DOHH2 (cell line): ENCODE results near the gene SHROOM3.

Source experiments
- H3F3A ChIP-seq: fragments of 200-600 bp; sonication (generic), shearing (Covaris generic); 2 replicates; pipeline ENCODE4 v1.6.0; 2016; ENCODE audit warnings: antibody characterized with exemption, mild to moderate bottlenecking; ENCODE audit not compliant: control insufficient read depth, insufficient read depth
- H3K27ac ChIP-seq: fragments of 200-600 bp; sonication (generic); 2 replicates; pipeline ENCODE4 v1.5.1; 2014; ENCODE audit warnings: low read depth, mild to moderate bottlenecking, low read length, moderate library complexity
- H3K27me3 ChIP-seq: fragments of 200-600 bp; sonication (generic); 2 replicates; pipeline ENCODE4 v1.6.1; 2014; ENCODE audit warnings: mild to moderate bottlenecking, low read length, mixed read lengths; ENCODE audit not compliant: control insufficient read depth
- H3K36me3 ChIP-seq: fragments of 200-600 bp; sonication (generic); 2 replicates; pipeline ENCODE4 v1.6.1; 2014; ENCODE audit warnings: mild to moderate bottlenecking, low read length, moderate library complexity, mixed read lengths; ENCODE audit not compliant: control insufficient read depth
- H3K4me1 ChIP-seq: fragments of 200-600 bp; sonication (generic); 2 replicates; pipeline ENCODE4 v1.6.1; 2014; ENCODE audit warnings: mild to moderate bottlenecking, low read length, mixed read lengths; ENCODE audit not compliant: control insufficient read depth
- H3K4me2 ChIP-seq: fragments of 200-600 bp; sonication (generic); 2 replicates; pipeline ENCODE4 v1.6.0; 2014; ENCODE audit warnings: mild to moderate bottlenecking, low read length, moderate library complexity
- H3K4me3 ChIP-seq: fragments of 200-600 bp; sonication (generic); 2 replicates; pipeline ENCODE4 v1.5.1; 2014; ENCODE audit warnings: mild to moderate bottlenecking, low read length, mixed read lengths
- H3K79me2 ChIP-seq: fragments of 200-600 bp; sonication (generic); 2 replicates; pipeline ENCODE4 v1.6.1; 2014; ENCODE audit warnings: mild to moderate bottlenecking, low read length, mixed read lengths; ENCODE audit not compliant: control insufficient read depth
- H3K9me2 ChIP-seq: fragments of 200-600 bp; sonication (generic); replicated peaks from 2 replicates; pipeline ENCODE4 v1.6.1; 2014; ENCODE audit warnings: mild to moderate bottlenecking, low read length, mixed read lengths; ENCODE audit not compliant: control insufficient read depth
- H3K9me3 ChIP-seq: fragments of 200-600 bp; sonication (generic); 2 replicates; pipeline ENCODE4 v1.6.1; 2014; ENCODE audit warnings: antibody characterized with exemption, low read length, mixed read lengths; ENCODE audit not compliant: control insufficient read depth, insufficient read depth
- H4K20me1 ChIP-seq: fragments of 200-600 bp; sonication (generic); 2 replicates; pipeline ENCODE4 v1.6.0; 2014; ENCODE audit warnings: low read depth, mild to moderate bottlenecking, antibody characterized with exemption, low read length, moderate library complexity; ENCODE audit not compliant: control insufficient read depth, insufficient read depth
- CTCF ChIP-seq: fragments of 200-600 bp; sonication (generic); IDR thresholded peaks from one replicate; pipeline ENCODE4 v1.5.1; 2014; ENCODE audit warnings: antibody characterized with exemption, mild to moderate bottlenecking, low read depth, low read length; ENCODE audit not compliant: poor library complexity, severe bottlenecking
- EZH2phosphoT487 ChIP-seq: fragments of 200-600 bp; sonication (generic); IDR thresholded peaks from 2 replicates; pipeline ENCODE4 v1.6.1; 2017; ENCODE audit warnings: borderline replicate concordance, mild to moderate bottlenecking, antibody characterized with exemption, low read length, moderate library complexity, mixed read lengths

SHROOM3 gene

GRCh38 chr4:76637712-76638361, 202.8 kb downstream of the SHROOM3 start:
- Histone ChIP-seq H3K36me3 (no peaks in the 10 kb centered on the region), H3K4me3 (no peak overlapping the region), H3K79me2 (no peaks in the 10 kb centered on the region), H3K9me2 (no peaks in the 10 kb centered on the region), H3K27me3 (peaks cover 3% of the 10 kb centered on the region; the same call in 1 of the 2 replicates), H3K4me2 (no peak overlapping the region), H3K4me1 (no peaks in the 10 kb centered on the region), H3K9me3 (no peaks in the 10 kb centered on the region), H3K27ac (no peak overlapping the region), H4K20me1 (no peaks in the 10 kb centered on the region), H3F3A (no peaks in the 10 kb centered on the region)
- TF ChIP-seq CTCF (no peak), EZH2phosphoT487 (no peak)

- TF ChIP-seq EZH2phosphoT487 (no peak), CTCF (no peak)
- no peaks in the 10 kb centered on the region for H3K9me3 ChIP-seq
- H3F3A ChIP-seq: no peaks in the 10 kb centered on the region
- H3K4me2 ChIP-seq: no peak overlapping the region
- H4K20me1 ChIP-seq: no peaks in the 10 kb centered on the region
- H3K4me1 ChIP-seq: no peaks in the 10 kb centered on the region
- no peaks in the 10 kb centered on the region for H3K36me3 ChIP-seq
- H3K27me3 ChIP-seq: peaks cover 3% of the 10 kb centered on the region; the same call in 1 of the 2 replicates
- no peak overlapping the region for H3K27ac ChIP-seq
- no peaks in the 10 kb centered on the region for H3K9me2 ChIP-seq
- no peak overlapping the region for H3K4me3 ChIP-seq
- H3K79me2 ChIP-seq: no peaks in the 10 kb centered on the region
Observed at GRCh38 chr4:76639288-76639687, 204.3 kb downstream of the SHROOM3 start.

GRCh38 chr4:76640353-76640910, 205.4 kb downstream of the SHROOM3 start:
- Histone ChIP-seq H3K4me3 (no peak overlapping the region), H3K36me3 (no peaks in the 10 kb centered on the region), H3F3A (no peaks in the 10 kb centered on the region), H3K27ac (no peak overlapping the region), H4K20me1 (no peaks in the 10 kb centered on the region), H3K27me3 (peaks cover 3% of the 10 kb centered on the region; the same call in 1 of the 2 replicates), H3K4me1 (no peaks in the 10 kb centered on the region), H3K9me3 (no peaks in the 10 kb centered on the region), H3K9me2 (no peaks in the 10 kb centered on the region), H3K4me2 (no peak overlapping the region), H3K79me2 (no peaks in the 10 kb centered on the region)
- TF ChIP-seq EZH2phosphoT487 (no peak), CTCF (no peak)
